HG03039 (cell line): ENCODE results near the gene MRPS26.
"Not testable (repeated sequence)": the region's sequence is repeated elsewhere in the genome, so short reads cannot be mapped to it uniquely, and the experiment has no call there.

ENCODE experiments used
- ATAC-seq: cut with Tn5 transposase; IDR thresholded peaks from one replicate; pipeline ENCODE4 v1.9.1; 2021; ENCODE audit warnings: mild to moderate bottlenecking, moderate library complexity; ENCODE audit not compliant: unreplicated experiment

MRPS26 gene

GRCh38 chr20:3072530-3073250 lies 26.8 kb downstream of the MRPS26 start:
- no peak for ATAC-seq

GRCh38 chr20:3073251-3073643 lies 27.4 kb downstream of the MRPS26 start:
- not testable (repeated sequence) for ATAC-seq

GRCh38 chr20:3074812-3075211 lies 29.0 kb downstream of the MRPS26 start:
- no peak for ATAC-seq

GRCh38 chr20:3075315-3075714 lies 29.5 kb downstream of the MRPS26 start:
- not testable (repeated sequence) for ATAC-seq

- no peak for ATAC-seq
Observed at GRCh38 chr20:3077618-3078134, 31.8 kb downstream of the MRPS26 start.

- no peak for ATAC-seq
Observed at GRCh38 chr20:3080939-3081388, 35.1 kb downstream of the MRPS26 start.

- no peak for ATAC-seq
Observed at GRCh38 chr20:3081641-3082040, 35.8 kb downstream of the MRPS26 start.

- no peak for ATAC-seq
Observed at GRCh38 chr20:3082306-3082951, 36.6 kb downstream of the MRPS26 start.

- ATAC-seq: no peak
Observed at GRCh38 chr20:3082955-3083952, 37.4 kb downstream of the MRPS26 start.

- ATAC-seq: no peak
Observed at GRCh38 chr20:3084283-3084985, 38.6 kb downstream of the MRPS26 start, which contains the start of gene AVP. Gene AVP, minus strand, starts transcription at chr20:3084724. Its CDS starts 50 bp downstream, at chr20:3084674.

GRCh38 chr20:3084986-3085360 lies 39.1 kb downstream of the MRPS26 start:
- ATAC-seq: no peak

GRCh38 chr20:3085571-3086072 lies 39.8 kb downstream of the MRPS26 start:
- no peak for ATAC-seq

GRCh38 chr20:3088031-3088430 lies 42.2 kb downstream of the MRPS26 start:
- ATAC-seq: no peak

GRCh38 chr20:3090565-3090964 lies 44.7 kb downstream of the MRPS26 start:
- ATAC-seq: no peak

- ATAC-seq: no peak
Observed at GRCh38 chr20:3092611-3093379, 46.9 kb downstream of the MRPS26 start.

GRCh38 chr20:3093861-3094361 lies 48.1 kb downstream of the MRPS26 start:
- no peak for ATAC-seq

GRCh38 chr20:3094848-3095629 lies 49.2 kb downstream of the MRPS26 start:
- no peak for ATAC-seq
